HepG2 (cell line): ENCODE data around the gene POLA1. TPM values are rescaled to one million over a fixed set of nuclear protein-coding genes. Genes with fewer than 3 reads are reported as not detected.

Experiments
- ATAC-seq: fragments of 200-7000 bp; cut with Tn5 transposase; 3 replicates; pipeline ENCODE4 v1.9.1; 2020; ENCODE audit warnings: mild to moderate bottlenecking, moderate library complexity
- BruUV-seq: library from RNA; stranded (reverse); fragments of 400-500 nt; replicated peaks from 2 replicates; lab custom pipeline; 2021; lab: Mats Ljungman, UMichigan
- CTCF ChIA-PET: fragments of 300-600 bp; formaldehyde crosslinking; extraction: SDS; loops from one replicate; lab custom pipeline; 2021; ENCODE audit warnings: low total read pairs, inconsistent platforms, low intra/inter-chr PET ratio; lab: Yijun Ruan, JAX
- POLR2A ChIA-PET: fragments of 350-600 bp; sonication (Branson Sonifier 250); formaldehyde crosslinking; loops from one replicate; lab custom pipeline; 2020; ENCODE audit warnings: antibody characterized with exemption, inconsistent platforms; lab: Yijun Ruan, JAX
- DNase-seq: peaks from one replicate; pipeline ENCODE4 v3.0.0-alpha.2; 2015; ENCODE audit warnings: low spot score
- FAIRE-seq: peaks from 3 replicates; lab custom pipeline; 2011; peaks lifted over from hg19 to GRCh38; lab: Jason Lieb, UNC
- H2AFZ ChIP-seq: one replicate; pipeline ENCODE4 v1.6.1; 2011; ENCODE audit warnings: low read length, inconsistent platforms
- H3K27ac ChIP-seq: fragments of 300-600 bp; 3 replicates; pipeline ENCODE4 v1.8.0; 2011; ENCODE audit warnings: mixed run types, mild to moderate bottlenecking, mixed read lengths, low read length, inconsistent platforms; ENCODE audit not compliant: insufficient read depth; ENCODE audit errors: extremely low read length
- H3K27me3 ChIP-seq, 2 experiments: fragments of 200-600 bp in 1 of 2; 2 replicates in 1 of 2; 3 replicates in 1 of 2; pipeline versions ENCODE4 v1.6.0 to v1.8.0; 2011; ENCODE audit warnings: low read length in 2 of 2, mild to moderate bottlenecking in 2 of 2, moderate library complexity in 2 of 2, inconsistent platforms in 1 of 2; ENCODE audit not compliant: insufficient read depth in 2 of 2, control insufficient read depth in 1 of 2
- H3K36me3 ChIP-seq, 2 experiments: fragments of 200-600 bp in 1 of 2; replicated peaks in 1 of 2; 2 replicates in 1 of 2; 3 replicates in 1 of 2; pipeline versions ENCODE4 v1.5.1 to v1.8.0; 2011; ENCODE audit warnings: low read length in 2 of 2, inconsistent platforms in 1 of 2; ENCODE audit not compliant: insufficient read depth in 2 of 2, control insufficient read depth in 1 of 2
- H3K4me1 ChIP-seq: 2 replicates; pipeline ENCODE4 v1.5.1; 2012; ENCODE audit warnings: low read length, inconsistent platforms; ENCODE audit not compliant: insufficient read depth
- H3K4me2 ChIP-seq: 2 replicates; pipeline ENCODE4 v1.6.0; 2011; ENCODE audit warnings: low read depth, low read length, inconsistent platforms
- H3K4me3 ChIP-seq, 3 experiments: fragments of 200-600 bp in 1 of 3; sonication (generic), shearing (Covaris generic) in 1 of 3; replicated peaks in 1 of 3; 2 replicates each; pipeline ENCODE4 v1.5.1; 2011 to 2016; ENCODE audit warnings: low read length in 3 of 3, inconsistent platforms in 2 of 3, low read depth in 2 of 3, mild to moderate bottlenecking in 2 of 3, control low read depth in 1 of 3, mixed read lengths in 1 of 3; ENCODE audit not compliant: insufficient read depth in 1 of 3
- H3K79me2 ChIP-seq: one replicate; pipeline ENCODE4 v1.6.1; 2011; ENCODE audit warnings: low read length, inconsistent platforms; ENCODE audit not compliant: insufficient read depth
- H3K9ac ChIP-seq: 2 replicates; pipeline ENCODE4 v1.6.0; 2011; ENCODE audit warnings: mild to moderate bottlenecking, low read depth, low read length, inconsistent platforms; ENCODE audit not compliant: insufficient read depth
- H3K9me3 ChIP-seq: 2 replicates; pipeline ENCODE4 v1.5.1; 2012; ENCODE audit warnings: mild to moderate bottlenecking, low read length
- H4K20me1 ChIP-seq: 2 replicates; pipeline ENCODE4 v1.6.0; 2011; ENCODE audit warnings: inconsistent platforms, mild to moderate bottlenecking, low read length, moderate library complexity; ENCODE audit not compliant: insufficient read depth
- MLXIP ChIP-seq: sonication (generic); formaldehyde crosslinking; IDR thresholded peaks from 2 replicates; pipeline ENCODE4 v1.9.0; 2021; ENCODE audit warnings: missing genetic modification reagents, borderline replicate concordance
- SMC3 ChIP-seq: IDR thresholded peaks from 2 replicates; pipeline ENCODE4 v1.6.1; 2011; ENCODE audit warnings: low read length, improper control_type of control experiment
- STAG1 ChIP-seq: sonication (generic); formaldehyde crosslinking; IDR thresholded peaks from 2 replicates; pipeline ENCODE4 v1.4.0; 2020; ENCODE audit warnings: missing genetic modification reagents
- ZNF326 ChIP-seq: sonication (generic); formaldehyde crosslinking; IDR thresholded peaks from 2 replicates; pipeline ENCODE4 v1.4.0; 2020; ENCODE audit warnings: missing genetic modification reagents, borderline replicate concordance
- WGBS: methylation state at CpG from one replicate; pipeline ENCODE4 v1.1.6; 2017; ENCODE audit warnings: low lambda C conversion rate; 5-methylcytosine and 5-hydroxymethylcytosine counted together
- in situ Hi-C: cut with HindIII; loops from 2 replicates; pipeline ENCODE4 v1.10.0; 2017; ENCODE audit warnings: low pct_unique_long_range_greater_than_20kb; ENCODE audit not compliant: extremely low pct_ligation_motif_present
- intact Hi-C: fragments of 100-400 bp; cut with micrococcal nuclease; formaldehyde crosslinking; loops from one replicate; pipeline ENCODE4 v1.10.0; 2022; ENCODE audit not compliant: unreplicated experiment
- polyA plus RNA-seq, 8 experiments: library from polyadenylated mRNA; depleted of rRNA in 3 of 8; stranded (reverse) in 7 of 8; unstranded in 1 of 8; fragments of >200 nt; fragmentation: Illumina TruSeq in 4 of 8; extraction: Trizol in 4 of 8; gene quantifications; 2 replicates each; pipeline versions ENCODE4 v1.2.1 to v1.2.3, GENCODE V29; 2011 to 2016; ENCODE audit warnings: low read depth in 4 of 8, missing spikeins in 1 of 8, mixed read lengths in 1 of 8; ENCODE audit not compliant: insufficient read depth in 1 of 8
- total RNA-seq, 5 experiments: library from RNA; depleted of rRNA; stranded (reverse); fragments of >200 nt; fragmentation: Illumina TruSeq; extraction: Trizol; gene quantifications; 2 replicates each; pipeline ENCODE4 v1.2.3, GENCODE V29; 2016; ENCODE audit warnings: low read depth in 1 of 5
- TF ChIP-seq, protein P1 (sequence below): sonication (generic); formaldehyde crosslinking; IDR thresholded peaks from 2 replicates; pipeline ENCODE4 v1.5.0; 2020; ENCODE audit warnings: mild to moderate bottlenecking, missing genetic modification reagents, moderate library complexity

Gene POLA1
- total and polyA plus RNA-seq, 2 of the 13 experiments (the other 11 are each of a cell fraction or from before 2014, with no cell fraction given) = 3.3 to 26.5 TPM

DNA sequence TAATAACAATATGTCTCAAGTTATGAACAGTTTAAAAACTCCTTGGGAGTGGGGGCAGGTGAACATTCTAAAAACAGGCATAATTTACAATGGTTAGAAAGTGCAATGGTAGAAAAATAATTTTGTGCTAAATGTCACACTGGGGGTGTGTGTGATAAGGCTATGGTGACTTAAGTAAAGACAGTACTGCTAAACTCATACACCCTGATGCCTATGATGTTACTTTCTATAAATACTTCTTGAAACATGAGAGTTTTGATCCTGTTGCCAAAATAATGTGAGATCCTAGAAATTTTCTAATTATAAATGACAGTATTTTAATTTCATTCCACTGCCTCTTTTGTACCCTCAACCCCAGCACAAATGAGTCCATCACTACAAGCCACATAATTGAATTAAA lies 144.2 kb downstream of the POLA1 start:
- ATAC-seq (no peak), DNase-seq (no peak), FAIRE-seq (no peak)
- Histone ChIP-seq H3K4me2 (no peak overlapping the region), H4K20me1 (no peaks in the 10 kb centered on the region), H3K4me3 (no peak overlapping the region), H3K27ac (no peak overlapping the region), H3K79me2 (no peaks in the 10 kb centered on the region), H2AFZ (no peak overlapping the region), H3K36me3 (0 out of 5 replicates have a peak, but pooled peaks cover 0 to 2% of the 10 kb centered on the region in 2 experiments), H3K9me3 (no peaks in the 10 kb centered on the region), H3K9ac (no peak overlapping the region), H3K27me3 (no peaks in the 10 kb centered on the region), H3K4me1 (no peaks in the 10 kb centered on the region)
- TF ChIP-seq MLXIP (CRISPR knock-in tag) = no peak
- ChIA-PET CTCF (interaction anchor here (1.5 kb wide), 1 partner anchor 306 kb away, joined by 5 read pairs; no protein-coding TSS in a partner anchor), POLR2A (no interaction called here)
- in situ Hi-C loops (loop anchor here (5.0 kb wide), 2 partner anchors 184 to 304 kb away; no protein-coding TSS in a partner anchor), intact Hi-C loops (loop anchor here (2.0 kb wide), 1 partner anchor 183 kb away; no protein-coding TSS in a partner anchor)
- no TSS peak for BruUV-seq

DNA sequence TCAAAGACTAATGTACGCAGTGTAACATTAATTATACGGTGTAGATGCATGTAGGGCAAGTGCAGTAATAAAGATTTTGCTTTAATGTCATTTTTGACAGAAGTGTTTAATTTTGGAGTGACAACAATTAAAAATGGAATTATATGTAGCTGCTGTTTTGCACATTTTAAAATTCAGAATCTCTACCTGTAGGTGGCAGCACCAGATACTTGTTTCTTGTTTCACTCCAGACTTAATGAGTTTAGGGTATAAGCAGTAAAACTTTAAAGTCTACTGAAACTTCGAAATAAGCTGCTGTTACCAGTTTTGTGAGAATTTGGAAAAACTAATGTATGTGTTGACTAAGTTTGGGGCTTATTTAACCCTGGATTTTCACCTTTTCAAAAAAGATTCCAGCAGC lies 144.9 kb downstream of the POLA1 start:
- DNase-seq = no peak
- H3K27me3 ChIP-seq = no peaks in the 10 kb centered on the region
- POLR2A ChIA-PET = no interaction called here
- no peak overlapping the region for H3K27ac ChIP-seq
- WGBS = 55% methylated on average over 3 of the region's 3 CpGs
- 0 out of 5 replicates have a peak, but pooled peaks cover 0 to 6% of the 10 kb centered on the region in 2 experiments for H3K36me3 ChIP-seq
- H3K4me2 ChIP-seq = no peak overlapping the region
- BruUV-seq = no TSS peak
- no peak overlapping the region for H3K9ac ChIP-seq
- no peaks in the 10 kb centered on the region for H3K79me2 ChIP-seq
- no peaks in the 10 kb centered on the region for H3K4me1 ChIP-seq
- no peak overlapping the region for H2AFZ ChIP-seq
- H3K9me3 ChIP-seq = no peaks in the 10 kb centered on the region
- no peak overlapping the region for H3K4me3 ChIP-seq
- H4K20me1 ChIP-seq = no peaks in the 10 kb centered on the region
- intact Hi-C loops = loop anchor here (2.0 kb wide), 1 partner anchor 182 kb away; no protein-coding TSS in a partner anchor
- ATAC-seq = no peak
- no peak for FAIRE-seq
- CTCF ChIA-PET = interaction anchor here (0.6 to 1.5 kb wide), 2 partner anchors 141 to 305 kb away, joined by 3 to 5 read pairs; no protein-coding TSS in a partner anchor
- in situ Hi-C loops = loop anchor here (5.0 kb wide), 2 partner anchors 184 to 304 kb away; no protein-coding TSS in a partner anchor
- no peak for TF ChIP-seq ZNF326 (CRISPR knock-in tag)
- TF ChIP-seq STAG1 = peak; percentile 35; the same call in 1 of the 2 replicates
- TF ChIP-seq SMC3 = peak; percentile 18; the same call in 1 of the 2 replicates
- TF ChIP-seq, protein P1, sequence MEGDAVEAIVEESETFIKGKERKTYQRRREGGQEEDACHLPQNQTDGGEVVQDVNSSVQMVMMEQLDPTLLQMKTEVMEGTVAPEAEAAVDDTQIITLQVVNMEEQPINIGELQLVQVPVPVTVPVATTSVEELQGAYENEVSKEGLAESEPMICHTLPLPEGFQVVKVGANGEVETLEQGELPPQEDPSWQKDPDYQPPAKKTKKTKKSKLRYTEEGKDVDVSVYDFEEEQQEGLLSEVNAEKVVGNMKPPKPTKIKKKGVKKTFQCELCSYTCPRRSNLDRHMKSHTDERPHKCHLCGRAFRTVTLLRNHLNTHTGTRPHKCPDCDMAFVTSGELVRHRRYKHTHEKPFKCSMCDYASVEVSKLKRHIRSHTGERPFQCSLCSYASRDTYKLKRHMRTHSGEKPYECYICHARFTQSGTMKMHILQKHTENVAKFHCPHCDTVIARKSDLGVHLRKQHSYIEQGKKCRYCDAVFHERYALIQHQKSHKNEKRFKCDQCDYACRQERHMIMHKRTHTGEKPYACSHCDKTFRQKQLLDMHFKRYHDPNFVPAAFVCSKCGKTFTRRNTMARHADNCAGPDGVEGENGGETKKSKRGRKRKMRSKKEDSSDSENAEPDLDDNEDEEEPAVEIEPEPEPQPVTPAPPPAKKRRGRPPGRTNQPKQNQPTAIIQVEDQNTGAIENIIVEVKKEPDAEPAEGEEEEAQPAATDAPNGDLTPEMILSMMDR = peak; percentile 37
